Activated B cell treated with CpG ODN at 0.5 μM for 24 hours (primary cell): ENCODE data around the gene SLC38A8. TPM values are rescaled to one million over a fixed set of nuclear protein-coding genes. Genes with fewer than 3 reads are reported as not detected.

Source experiments
- ATAC-seq: fragments of 200-7000 bp; cut with Tn5 transposase; one replicate; pipeline ENCODE4 v1.10.0; 2021; ENCODE audit warnings: low read depth, mild to moderate bottlenecking, moderate library complexity
- CTCF ChIA-PET: fragments of 350-600 bp; sonication (Branson Sonifier 250); formaldehyde crosslinking; loops from one replicate; lab custom pipeline; 2021; ENCODE audit warnings: antibody characterized with exemption; lab: Charles Lee
- POLR2A ChIA-PET: fragments of 350-600 bp; sonication (Branson Sonifier 250); formaldehyde crosslinking; loops from one replicate; lab custom pipeline; 2021; ENCODE audit warnings: antibody characterized with exemption; lab: Charles Lee
- DNase-seq: peaks from one replicate; pipeline ENCODE4 v3.0.0; 2022
- H3K27ac Mint-ChIP-seq: one replicate; pipeline ENCODE4 v1.8.0; 2020; ENCODE audit warnings: mixed read lengths
- H3K27me3 Mint-ChIP-seq: one replicate; pipeline ENCODE4 v1.8.0; 2021; ENCODE audit warnings: mixed read lengths
- H3K36me3 Mint-ChIP-seq: one replicate; pipeline ENCODE4 v1.8.0; 2021; ENCODE audit warnings: low read depth, mixed read lengths
- H3K4me1 Mint-ChIP-seq: one replicate; pipeline ENCODE4 v1.8.0; 2021; ENCODE audit warnings: mixed read lengths
- H3K4me3 Mint-ChIP-seq: one replicate; pipeline ENCODE4 v1.8.0; 2020; ENCODE audit warnings: mild to moderate bottlenecking, mixed read lengths
- H3K9me3 Mint-ChIP-seq: one replicate; pipeline ENCODE4 v1.8.0; 2020; ENCODE audit warnings: mixed read lengths
- intact Hi-C: fragments of 100-400 bp; cut with micrococcal nuclease; formaldehyde crosslinking; loops from one replicate; pipeline ENCODE4 v1.15.1; 2024
- total RNA-seq: library from RNA; stranded (reverse); gene quantifications from 2 replicates; pipeline ENCODE4 v1.2.3, GENCODE V29; 2022
- TF ChIP-seq, protein P1 (sequence below): fragments of 200-600 bp; IDR thresholded peaks from one replicate; pipeline ENCODE4 v1.8.0; 2022; ENCODE audit warnings: antibody characterized with exemption, mild to moderate bottlenecking

Gene SLC38A8
- total RNA-seq, 1 donor from 2014 or later, result not detected

GRCh38 chr16:84042879-84043485 lies 387 bp upstream of the SLC38A8 start:
- ATAC-seq (no peak), DNase-seq (no peak)
- Mint-ChIP-seq H3K9me3 (no peaks in the 10 kb centered on the region), H3K36me3 (peaks cover 3% of the 10 kb centered on the region), H3K4me1 (no peaks in the 10 kb centered on the region), H3K27ac (no peak overlapping the region), H3K4me3 (no peak overlapping the region), H3K27me3 (peaks cover 24% of the 10 kb centered on the region)
- CTCF ChIA-PET, result no interaction called here
- TF ChIP-seq, protein P1, sequence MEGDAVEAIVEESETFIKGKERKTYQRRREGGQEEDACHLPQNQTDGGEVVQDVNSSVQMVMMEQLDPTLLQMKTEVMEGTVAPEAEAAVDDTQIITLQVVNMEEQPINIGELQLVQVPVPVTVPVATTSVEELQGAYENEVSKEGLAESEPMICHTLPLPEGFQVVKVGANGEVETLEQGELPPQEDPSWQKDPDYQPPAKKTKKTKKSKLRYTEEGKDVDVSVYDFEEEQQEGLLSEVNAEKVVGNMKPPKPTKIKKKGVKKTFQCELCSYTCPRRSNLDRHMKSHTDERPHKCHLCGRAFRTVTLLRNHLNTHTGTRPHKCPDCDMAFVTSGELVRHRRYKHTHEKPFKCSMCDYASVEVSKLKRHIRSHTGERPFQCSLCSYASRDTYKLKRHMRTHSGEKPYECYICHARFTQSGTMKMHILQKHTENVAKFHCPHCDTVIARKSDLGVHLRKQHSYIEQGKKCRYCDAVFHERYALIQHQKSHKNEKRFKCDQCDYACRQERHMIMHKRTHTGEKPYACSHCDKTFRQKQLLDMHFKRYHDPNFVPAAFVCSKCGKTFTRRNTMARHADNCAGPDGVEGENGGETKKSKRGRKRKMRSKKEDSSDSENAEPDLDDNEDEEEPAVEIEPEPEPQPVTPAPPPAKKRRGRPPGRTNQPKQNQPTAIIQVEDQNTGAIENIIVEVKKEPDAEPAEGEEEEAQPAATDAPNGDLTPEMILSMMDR, result no peak
- intact Hi-C loops, result no loop called here
- POLR2A ChIA-PET, result no interaction called here

DNA sequence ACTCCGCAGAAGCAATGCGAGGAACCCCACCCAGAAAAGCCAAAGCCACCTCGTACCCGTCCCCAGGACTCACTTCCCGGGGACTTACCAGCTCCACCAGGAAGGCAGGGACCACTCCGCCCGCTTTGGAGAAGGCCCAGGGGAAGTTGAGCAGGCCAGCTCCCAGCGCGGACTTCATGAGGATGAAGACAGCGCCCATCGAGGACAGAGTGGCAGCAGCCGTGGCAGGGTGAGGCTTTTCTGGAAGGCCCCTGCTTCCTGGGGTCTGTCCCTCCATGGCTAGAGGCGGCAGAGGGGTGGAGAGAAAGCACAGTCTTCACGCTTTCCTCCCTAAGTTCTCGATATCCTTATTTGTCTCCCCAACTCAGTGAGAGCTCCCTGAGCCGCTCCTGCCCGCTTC lies 714 bp downstream of the SLC38A8 start:
- H3K9me3 Mint-ChIP-seq, result no peaks in the 10 kb centered on the region
- ChIA-PET CTCF (no interaction called here), POLR2A (no interaction called here)
- no peaks in the 10 kb centered on the region for H3K4me1 Mint-ChIP-seq
- no peak overlapping the region for H3K4me3 Mint-ChIP-seq
- DNase-seq (no peak), ATAC-seq (no peak)
- no peaks in the 10 kb centered on the region for H3K36me3 Mint-ChIP-seq
- H3K27ac Mint-ChIP-seq, result no peak overlapping the region
- peaks cover 24% of the 10 kb centered on the region for H3K27me3 Mint-ChIP-seq
- TF ChIP-seq, protein P1, result no peak
- intact Hi-C loops, result no loop called here

- peaks cover 24% of the 10 kb centered on the region for H3K27me3 Mint-ChIP-seq
- TF ChIP-seq, protein P1, result no peak
- CTCF ChIA-PET, result no interaction called here
- intact Hi-C loops, result no loop called here
- ATAC-seq (no peak), DNase-seq (no peak)
- no peaks in the 10 kb centered on the region for H3K9me3 Mint-ChIP-seq
- no peaks in the 10 kb centered on the region for H3K36me3 Mint-ChIP-seq
- no peak overlapping the region for H3K4me3 Mint-ChIP-seq
- POLR2A ChIA-PET, result no interaction called here
- no peak overlapping the region for H3K27ac Mint-ChIP-seq
- no peaks in the 10 kb centered on the region for H3K4me1 Mint-ChIP-seq
These were observed 1.5 kb downstream of the SLC38A8 start for GRCh38 chr16:84040823-84041820.

- H3K4me1 Mint-ChIP-seq, result no peaks in the 10 kb centered on the region
- DNase-seq (no peak), ATAC-seq (no peak)
- H3K36me3 Mint-ChIP-seq, result no peaks in the 10 kb centered on the region
- ChIA-PET CTCF (no interaction called here), POLR2A (no interaction called here)
- intact Hi-C loops, result no loop called here
- no peak overlapping the region for H3K27ac Mint-ChIP-seq
- TF ChIP-seq, protein P1, result no peak
- H3K27me3 Mint-ChIP-seq, result peaks cover 24% of the 10 kb centered on the region
- H3K9me3 Mint-ChIP-seq, result peaks cover 3% of the 10 kb centered on the region
- H3K4me3 Mint-ChIP-seq, result no peak overlapping the region
These were observed 2.3 kb downstream of the SLC38A8 start for GRCh38 chr16:84040226-84040822.

DNA sequence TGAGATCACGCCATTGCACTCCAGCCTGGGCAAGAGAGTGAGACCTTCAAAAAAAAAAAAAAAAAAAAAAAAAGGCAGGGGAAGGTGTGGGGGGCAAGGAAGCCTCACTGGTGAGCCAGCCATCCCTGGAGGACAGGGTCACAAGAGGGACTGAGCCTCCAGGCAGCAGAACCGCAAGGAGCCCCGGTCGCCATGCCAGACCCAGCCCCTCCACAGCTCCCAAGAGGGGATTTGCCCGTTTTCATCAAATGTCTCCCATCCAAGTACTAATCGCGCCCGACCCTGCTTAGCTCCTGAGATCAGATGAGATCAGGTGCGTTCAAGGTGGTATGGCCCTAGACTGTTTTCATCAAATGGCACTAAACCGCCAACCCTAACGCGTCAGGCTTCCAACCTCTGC lies 2.9 kb downstream of the SLC38A8 start:
- Mint-ChIP-seq H3K27ac (no peak overlapping the region), H3K9me3 (peaks cover 3% of the 10 kb centered on the region), H3K4me1 (no peaks in the 10 kb centered on the region), H3K4me3 (no peak overlapping the region), H3K27me3 (peaks cover 24% of the 10 kb centered on the region), H3K36me3 (no peaks in the 10 kb centered on the region)
- DNase-seq (no peak), ATAC-seq (no peak)
- ChIA-PET POLR2A (no interaction called here), CTCF (no interaction called here)
- TF ChIP-seq, protein P1, result no peak
- intact Hi-C loops, result no loop called here
